IMR-90 (cell line): ENCODE data around the gene THEM5. TPM values are rescaled to one million over a fixed set of nuclear protein-coding genes. Genes with fewer than 3 reads are reported as not detected.

Experiments
- ATAC-seq: fragments of 200-7000 bp; cut with Tn5 transposase; 2 replicates; pipeline ENCODE4 v1.9.1; 2020; ENCODE audit warnings: low read depth, mild to moderate bottlenecking, moderate library complexity
- BruUV-seq: library from RNA; stranded (reverse); fragments of 400-500 nt; replicated peaks from 2 replicates; lab custom pipeline; 2021; lab: Mats Ljungman, UMichigan
- CTCF ChIA-PET: fragments of 300-600 bp; formaldehyde crosslinking; extraction: SDS; loops from one replicate; lab custom pipeline; 2021; ENCODE audit warnings: antibody characterized with exemption; lab: Yijun Ruan, JAX
- POLR2A ChIA-PET: fragments of 300-600 bp; sonication (Branson Sonifier 250); formaldehyde crosslinking; loops from one replicate; lab custom pipeline; 2022; ENCODE audit warnings: antibody characterized with exemption; ENCODE audit not compliant: unreplicated experiment; lab: Charles Lee
- DNase-seq: peaks from one replicate; pipeline ENCODE4 v3.0.0; 2013
- H2AFZ ChIP-seq: replicated peaks from 2 replicates; pipeline ENCODE3; 2013; ENCODE audit warnings: low read length, mild to moderate bottlenecking; ENCODE audit not compliant: poor library complexity
- H2AK5ac ChIP-seq: 2 replicates; pipeline ENCODE4 v1.6.1; 2013; ENCODE audit warnings: low read depth, low read length, inconsistent platforms
- H2AK9ac ChIP-seq: replicated peaks from 2 replicates; pipeline ENCODE3; 2013; ENCODE audit warnings: mild to moderate bottlenecking, low read depth, low read length, moderate library complexity; ENCODE audit not compliant: poor library complexity
- H2BK120ac ChIP-seq: 2 replicates; pipeline ENCODE4 v1.6.1; 2013; ENCODE audit warnings: low read depth, low read length, inconsistent platforms
- H2BK15ac ChIP-seq: 3 replicates; pipeline ENCODE4 v1.6.1; 2013; ENCODE audit warnings: low read depth, low read length, inconsistent platforms
- H2BK20ac ChIP-seq: 2 replicates; pipeline ENCODE4 v1.6.1; 2013; ENCODE audit warnings: low read depth, mild to moderate bottlenecking, inconsistent platforms, low read length, moderate library complexity
- H2BK5ac ChIP-seq: 2 replicates; pipeline ENCODE4 v1.6.1; 2013; ENCODE audit warnings: mild to moderate bottlenecking, low read depth, low read length, inconsistent platforms; ENCODE audit not compliant: poor library complexity, severe bottlenecking
- H3K14ac ChIP-seq: replicated peaks from 2 replicates; pipeline ENCODE4 v1.6.1; 2013; ENCODE audit warnings: low read depth, low read length, inconsistent platforms
- H3K18ac ChIP-seq: 2 replicates; pipeline ENCODE4 v1.6.1; 2013; ENCODE audit warnings: low read depth, low read length, control low read depth
- H3K23ac ChIP-seq: 2 replicates; pipeline ENCODE4 v1.6.1; 2013; ENCODE audit warnings: low read depth, low read length, inconsistent platforms
- H3K27ac ChIP-seq: 2 replicates; pipeline ENCODE4 v1.5.1; 2013; ENCODE audit warnings: mild to moderate bottlenecking, control low read depth, low read length; ENCODE audit not compliant: insufficient read depth
- H3K27me3 ChIP-seq: 2 replicates; pipeline ENCODE4 v1.6.1; 2013; ENCODE audit warnings: low read length; ENCODE audit not compliant: control insufficient read depth, insufficient read depth
- H3K36me3 ChIP-seq: 2 replicates; pipeline ENCODE4 v1.6.1; 2013; ENCODE audit warnings: low read length, mixed read lengths; ENCODE audit not compliant: control insufficient read depth, insufficient read depth
- H3K4ac ChIP-seq: 2 replicates; pipeline ENCODE4 v1.6.1; 2013; ENCODE audit warnings: low read depth, low read length, inconsistent platforms
- H3K4me1 ChIP-seq: 2 replicates; pipeline ENCODE4 v1.6.1; 2013; ENCODE audit warnings: low read length, mixed read lengths; ENCODE audit not compliant: control insufficient read depth, insufficient read depth
- H3K4me2 ChIP-seq: 2 replicates; pipeline ENCODE4 v1.6.1; 2013; ENCODE audit warnings: low read depth, mild to moderate bottlenecking, control low read depth, low read length, moderate library complexity
- H3K4me3 ChIP-seq: 2 replicates; pipeline ENCODE4 v1.5.1; 2013; ENCODE audit warnings: low read depth, mild to moderate bottlenecking, control low read depth, low read length, moderate library complexity; ENCODE audit not compliant: insufficient read depth
- H3K56ac ChIP-seq: 2 replicates; pipeline ENCODE4 v1.6.1; 2013; ENCODE audit warnings: low read length, inconsistent platforms; ENCODE audit not compliant: insufficient read depth; ENCODE audit errors: extremely low read depth
- H3K79me1 ChIP-seq, 2 experiments: 2 replicates each; pipeline ENCODE4 v1.6.1; 2013; ENCODE audit warnings: low read length in 2 of 2, inconsistent platforms in 1 of 2, low read depth in 1 of 2
- H3K9ac ChIP-seq: 2 replicates; pipeline ENCODE4 v1.6.1; 2013; ENCODE audit warnings: low read depth, low read length, control low read depth
- H3K9me1 ChIP-seq: 2 replicates; pipeline ENCODE4 v1.6.1; 2013; ENCODE audit warnings: low read length, inconsistent platforms; ENCODE audit not compliant: insufficient read depth
- H3K9me3 ChIP-seq: 2 replicates; pipeline ENCODE4 v1.6.1; 2013; ENCODE audit warnings: low read length; ENCODE audit not compliant: control insufficient read depth, insufficient read depth
- H4K20me1 ChIP-seq: 2 replicates; pipeline ENCODE4 v1.6.1; 2013; ENCODE audit warnings: low read length, inconsistent platforms; ENCODE audit not compliant: insufficient read depth
- H4K5ac ChIP-seq: 2 replicates; pipeline ENCODE4 v1.6.1; 2013; ENCODE audit warnings: mild to moderate bottlenecking, low read depth, low read length, control low read depth
- H4K8ac ChIP-seq, 2 experiments: 2 replicates each; pipeline ENCODE4 v1.6.1; 2013; ENCODE audit warnings: low read depth in 2 of 2, low read length in 2 of 2, control low read depth in 1 of 2, inconsistent platforms in 1 of 2
- H4K91ac ChIP-seq: 2 replicates; pipeline ENCODE4 v1.6.1; 2013; ENCODE audit warnings: low read depth, low read length, inconsistent platforms; ENCODE audit not compliant: insufficient read depth
- BHLHE40 ChIP-seq: fragments of 150-350 bp; IDR thresholded peaks from 2 replicates; pipeline ENCODE4 v1.6.1; 2016; ENCODE audit warnings: mild to moderate bottlenecking, low read depth, low read length
- CEBPB ChIP-seq: IDR thresholded peaks from 2 replicates; pipeline ENCODE4 v1.6.1; 2012; ENCODE audit warnings: low read depth, low read length, improper control_type of control experiment
- CHD1 ChIP-seq: IDR thresholded peaks from 2 replicates; pipeline ENCODE4 v1.6.1; 2012; ENCODE audit warnings: low read depth, low read length, improper control_type of control experiment
- FOS ChIP-seq: fragments of 150-350 bp; IDR thresholded peaks from 2 replicates; pipeline ENCODE4 v1.6.1; 2016; ENCODE audit warnings: low read depth, low read length
- MAFK ChIP-seq: IDR thresholded peaks from 2 replicates; pipeline ENCODE4 v1.6.1; 2012; ENCODE audit warnings: low read depth, low read length, improper control_type of control experiment
- MAZ ChIP-seq: IDR thresholded peaks from 2 replicates; pipeline ENCODE4 v1.6.1; 2012; ENCODE audit warnings: low read depth, mild to moderate bottlenecking, low read length, improper control_type of control experiment, moderate library complexity, borderline replicate concordance
- MXI1 ChIP-seq: IDR thresholded peaks from 2 replicates; pipeline ENCODE4 v1.6.1; 2012; ENCODE audit warnings: low read depth, mild to moderate bottlenecking, low read length, moderate library complexity, borderline replicate concordance
- NFE2L2 ChIP-seq: fragments of 150-350 bp; IDR thresholded peaks from 2 replicates; pipeline ENCODE4 v1.6.1; 2016; ENCODE audit warnings: low read depth, mild to moderate bottlenecking, low read length
- POLR2A ChIP-seq: IDR thresholded peaks from 2 replicates; pipeline ENCODE4 v1.6.1; 2012; ENCODE audit warnings: mild to moderate bottlenecking, low read depth, low read length
- RAD21 ChIP-seq: IDR thresholded peaks from 2 replicates; pipeline ENCODE4 v1.6.1; 2012; ENCODE audit warnings: low read length, improper control_type of control experiment
- RCOR1 ChIP-seq: IDR thresholded peaks from 2 replicates; pipeline ENCODE4 v1.6.1; 2012; ENCODE audit warnings: mild to moderate bottlenecking, low read length, improper control_type of control experiment; ENCODE audit not compliant: insufficient replicate concordance
- RFX5 ChIP-seq: IDR thresholded peaks from 2 replicates; pipeline ENCODE4 v1.8.0; 2012; ENCODE audit warnings: low read depth, mild to moderate bottlenecking, low read length, moderate library complexity
- SMC3 ChIP-seq: fragments of 150-350 bp; IDR thresholded peaks from 2 replicates; pipeline ENCODE4 v1.6.1; 2016; ENCODE audit warnings: low read depth, mild to moderate bottlenecking, antibody characterized with exemption, low read length, moderate library complexity
- WGBS, 2 experiments: methylation state at CpG; one replicate each; pipeline versions ENCODE4 v1.1.5 to v1.1.7; 2013; ENCODE audit warnings: missing lambda C conversion rate in 2 of 2; ENCODE audit not compliant: insufficient read length in 1 of 2; ENCODE audit errors: extremely low coverage in 2 of 2; 5-methylcytosine and 5-hydroxymethylcytosine counted together
- dilution Hi-C: fragments of 300-500 bp; cut with HindIII; formaldehyde crosslinking; loops from one replicate; pipeline ENCODE4 v1.14.3; 2018; ENCODE audit warnings: low sequenced_read_pairs; ENCODE audit not compliant: unreplicated experiment
- in situ Hi-C: fragments of 300-500 bp; cut with MboI; formaldehyde crosslinking; loops from 3 replicates; pipeline ENCODE4 v1.14.3; 2019; ENCODE audit warnings: low sequenced_read_pairs, inconsistent platforms, mixed read lengths
- intact Hi-C: fragments of 100-400 bp; cut with micrococcal nuclease; formaldehyde crosslinking; loops from 2 replicates; pipeline ENCODE4 v1.10.0; 2022
- polyA plus RNA-seq, 3 experiments: library from polyadenylated mRNA; depleted of rRNA; stranded (reverse); fragments of >200 nt; gene quantifications; 2 replicates each; pipeline ENCODE4 v1.2.3, GENCODE V29; 2012; ENCODE audit warnings: low replicate concordance in 1 of 3
- total RNA-seq: library from RNA; depleted of rRNA; stranded (reverse); fragments of >200 nt; gene quantifications from 2 replicates; pipeline ENCODE4 v1.2.3, GENCODE V29; 2012
- TF ChIP-seq, protein P1 (sequence below): fragments of 150-350 bp; IDR thresholded peaks from 2 replicates; pipeline ENCODE4 v1.6.1; 2016; ENCODE audit warnings: low read depth, mild to moderate bottlenecking, low read length, moderate library complexity, borderline replicate concordance
- TF ChIP-seq, protein P2 (sequence below): conservative IDR thresholded peaks from 2 replicates; pipeline ENCODE4 v1.5.1; 2012; ENCODE audit warnings: mild to moderate bottlenecking, low read depth, low read length, improper control_type of control experiment

Gene THEM5
- total and polyA plus RNA-seq, 2 of the 4 experiments (the other 2 are of a cell fraction) = not detected

DNA sequence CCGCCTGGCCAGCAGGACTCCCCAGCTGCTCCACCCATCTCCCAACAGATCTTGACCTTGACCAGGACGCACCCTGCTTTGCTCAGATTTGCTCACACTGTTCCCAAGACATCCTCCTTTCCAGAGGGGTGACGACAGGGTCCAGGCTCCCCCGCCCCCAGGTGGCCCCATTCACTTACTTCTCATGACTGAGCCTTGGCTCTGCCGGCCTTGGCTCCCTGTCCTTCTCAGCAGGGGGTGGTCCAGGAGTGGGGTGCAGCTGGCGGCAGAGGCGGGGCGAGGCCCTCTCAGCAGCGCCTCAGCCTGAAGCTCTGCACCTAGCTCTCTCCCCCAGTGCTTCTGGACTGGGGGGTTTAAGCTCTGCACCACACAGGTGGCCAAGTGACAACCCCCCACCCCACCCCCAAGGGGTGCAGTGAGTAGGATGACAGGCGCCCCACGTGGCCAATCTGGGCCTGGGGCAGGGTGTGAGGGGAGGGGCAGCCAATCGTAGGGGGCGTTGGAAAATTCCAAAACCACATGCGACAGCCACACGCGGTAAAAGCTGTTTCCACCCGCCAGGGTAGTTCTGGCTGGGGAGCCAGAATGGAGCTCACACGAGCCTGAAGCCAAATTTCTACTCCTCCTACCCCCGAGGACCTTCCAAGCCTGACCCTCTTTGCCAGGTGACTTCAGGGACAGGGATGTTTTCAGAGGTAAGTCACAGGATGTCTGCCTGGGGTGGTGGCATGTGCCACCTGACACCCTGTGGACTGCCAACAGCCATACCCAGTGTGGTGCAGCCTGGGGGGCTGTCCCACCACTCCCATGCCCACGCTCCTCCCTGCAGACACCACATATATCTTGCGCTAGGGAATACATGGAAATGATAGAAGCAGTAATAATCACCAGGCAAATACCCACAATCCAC is 27.5 kb downstream of the THEM5 start:
- no peak overlapping the region for H3K27ac ChIP-seq
- H3K36me3 ChIP-seq = no peaks in the 10 kb centered on the region
- no peak overlapping the region for H3K4ac ChIP-seq
- no peaks in the 10 kb centered on the region for H3K4me1 ChIP-seq
- CTCF ChIA-PET = no interaction called here
- H3K9me1 ChIP-seq = no peaks in the 10 kb centered on the region
- no peak overlapping the region for H3K4me3 ChIP-seq
- POLR2A ChIA-PET = no interaction called here
- no peak overlapping the region for H3K4me2 ChIP-seq
- H2BK5ac ChIP-seq = no peak overlapping the region
- H2AK5ac ChIP-seq = no peak overlapping the region
- no peak overlapping the region for H3K56ac ChIP-seq
- no peak overlapping the region for H2BK15ac ChIP-seq
- DNase-seq (no peak), ATAC-seq (no peak)
- dilution Hi-C loops (no loop called here), in situ Hi-C loops (no loop called here), intact Hi-C loops (no loop called here)
- no peak overlapping the region for H2AK9ac ChIP-seq
- no peak overlapping the region for H4K91ac ChIP-seq
- no peak overlapping the region for H3K14ac ChIP-seq
- H3K23ac ChIP-seq = no peak overlapping the region
- peaks cover 68% of the 10 kb centered on the region for H3K27me3 ChIP-seq
- H2BK120ac ChIP-seq = no peak overlapping the region
- 33% methylated on average over 1 of the region's 21 CpGs; no CpG with 5 or more reads in 1 of the 2 experiments for WGBS, 2 experiments
- no peaks in the 10 kb centered on the region for H4K20me1 ChIP-seq
- no peaks in the 10 kb centered on the region for H3K79me1 ChIP-seq
- no peak overlapping the region for H4K5ac ChIP-seq
- H3K9me3 ChIP-seq = no peaks in the 10 kb centered on the region
- no peak overlapping the region for H3K9ac ChIP-seq
- H2BK20ac ChIP-seq = no peak overlapping the region
- BruUV-seq = no TSS peak
- no peak overlapping the region for H4K8ac ChIP-seq
- no peak overlapping the region for H2AFZ ChIP-seq
- H3K18ac ChIP-seq = no peak overlapping the region
- TF ChIP-seq NFE2L2 (no peak), CHD1 (no peak), MXI1 (no peak), MAZ (no peak), RFX5 (no peak), FOS (no peak), RAD21 (no peak), RCOR1 (no peak), BHLHE40 (no peak), MAFK (no peak), SMC3 (no peak), POLR2A (no peak), CEBPB (no peak)
- TF ChIP-seq, protein P1, sequence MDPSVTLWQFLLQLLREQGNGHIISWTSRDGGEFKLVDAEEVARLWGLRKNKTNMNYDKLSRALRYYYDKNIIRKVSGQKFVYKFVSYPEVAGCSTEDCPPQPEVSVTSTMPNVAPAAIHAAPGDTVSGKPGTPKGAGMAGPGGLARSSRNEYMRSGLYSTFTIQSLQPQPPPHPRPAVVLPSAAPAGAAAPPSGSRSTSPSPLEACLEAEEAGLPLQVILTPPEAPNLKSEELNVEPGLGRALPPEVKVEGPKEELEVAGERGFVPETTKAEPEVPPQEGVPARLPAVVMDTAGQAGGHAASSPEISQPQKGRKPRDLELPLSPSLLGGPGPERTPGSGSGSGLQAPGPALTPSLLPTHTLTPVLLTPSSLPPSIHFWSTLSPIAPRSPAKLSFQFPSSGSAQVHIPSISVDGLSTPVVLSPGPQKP = no peak
- TF ChIP-seq, protein P2, sequence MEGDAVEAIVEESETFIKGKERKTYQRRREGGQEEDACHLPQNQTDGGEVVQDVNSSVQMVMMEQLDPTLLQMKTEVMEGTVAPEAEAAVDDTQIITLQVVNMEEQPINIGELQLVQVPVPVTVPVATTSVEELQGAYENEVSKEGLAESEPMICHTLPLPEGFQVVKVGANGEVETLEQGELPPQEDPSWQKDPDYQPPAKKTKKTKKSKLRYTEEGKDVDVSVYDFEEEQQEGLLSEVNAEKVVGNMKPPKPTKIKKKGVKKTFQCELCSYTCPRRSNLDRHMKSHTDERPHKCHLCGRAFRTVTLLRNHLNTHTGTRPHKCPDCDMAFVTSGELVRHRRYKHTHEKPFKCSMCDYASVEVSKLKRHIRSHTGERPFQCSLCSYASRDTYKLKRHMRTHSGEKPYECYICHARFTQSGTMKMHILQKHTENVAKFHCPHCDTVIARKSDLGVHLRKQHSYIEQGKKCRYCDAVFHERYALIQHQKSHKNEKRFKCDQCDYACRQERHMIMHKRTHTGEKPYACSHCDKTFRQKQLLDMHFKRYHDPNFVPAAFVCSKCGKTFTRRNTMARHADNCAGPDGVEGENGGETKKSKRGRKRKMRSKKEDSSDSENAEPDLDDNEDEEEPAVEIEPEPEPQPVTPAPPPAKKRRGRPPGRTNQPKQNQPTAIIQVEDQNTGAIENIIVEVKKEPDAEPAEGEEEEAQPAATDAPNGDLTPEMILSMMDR = no peak
